Uterus (tissue), 2 donors: ENCODE data around the gene LRRC8C.

Source experiments
- POLR2A ChIP-seq, 2 donors: fragments of 450-650 bp; IDR thresholded peaks; one replicate each; pipeline ENCODE4 v1.6.1; 2016; ENCODE audit warnings: antibody characterized with exemption in 2 of 2, mild to moderate bottlenecking in 1 of 2, moderate library complexity in 1 of 2
- TF ChIP-seq, protein P1 (sequence below), 4 experiments: fragments of 200-600 bp in 2 of 4; fragments of 450-650 bp in 2 of 4; sonication (generic) in 2 of 4; IDR thresholded peaks; one replicate each; pipeline ENCODE4 v1.5.1; 2016 to 2019; ENCODE audit warnings: antibody characterized with exemption in 4 of 4, mild to moderate bottlenecking in 2 of 4, moderate library complexity in 1 of 4

DNA sequence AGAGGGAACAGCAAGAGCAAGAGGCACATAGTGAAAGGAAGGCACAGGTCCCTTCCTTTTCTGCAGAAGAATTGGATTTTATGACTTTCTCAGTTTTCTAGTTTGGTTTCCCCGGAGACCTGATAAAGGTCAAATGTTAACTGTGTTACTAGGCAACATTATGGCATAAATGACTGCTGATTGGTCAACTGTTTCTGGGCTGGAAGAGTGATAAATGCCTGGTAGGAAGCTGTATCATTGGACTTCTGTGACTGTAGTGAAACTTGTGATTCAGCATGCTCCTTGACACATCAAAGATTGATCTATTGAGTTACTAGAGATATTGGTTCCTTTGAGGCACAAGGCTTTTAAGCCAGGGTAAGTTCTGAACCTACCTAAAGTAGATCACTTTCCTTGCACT, 55.7 kb downstream of the LRRC8C start:
- TF ChIP-seq, protein P1, sequence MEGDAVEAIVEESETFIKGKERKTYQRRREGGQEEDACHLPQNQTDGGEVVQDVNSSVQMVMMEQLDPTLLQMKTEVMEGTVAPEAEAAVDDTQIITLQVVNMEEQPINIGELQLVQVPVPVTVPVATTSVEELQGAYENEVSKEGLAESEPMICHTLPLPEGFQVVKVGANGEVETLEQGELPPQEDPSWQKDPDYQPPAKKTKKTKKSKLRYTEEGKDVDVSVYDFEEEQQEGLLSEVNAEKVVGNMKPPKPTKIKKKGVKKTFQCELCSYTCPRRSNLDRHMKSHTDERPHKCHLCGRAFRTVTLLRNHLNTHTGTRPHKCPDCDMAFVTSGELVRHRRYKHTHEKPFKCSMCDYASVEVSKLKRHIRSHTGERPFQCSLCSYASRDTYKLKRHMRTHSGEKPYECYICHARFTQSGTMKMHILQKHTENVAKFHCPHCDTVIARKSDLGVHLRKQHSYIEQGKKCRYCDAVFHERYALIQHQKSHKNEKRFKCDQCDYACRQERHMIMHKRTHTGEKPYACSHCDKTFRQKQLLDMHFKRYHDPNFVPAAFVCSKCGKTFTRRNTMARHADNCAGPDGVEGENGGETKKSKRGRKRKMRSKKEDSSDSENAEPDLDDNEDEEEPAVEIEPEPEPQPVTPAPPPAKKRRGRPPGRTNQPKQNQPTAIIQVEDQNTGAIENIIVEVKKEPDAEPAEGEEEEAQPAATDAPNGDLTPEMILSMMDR (IDR thresholded peaks at IDR 0.05), result no peak
- TF ChIP-seq POLR2A (IDR thresholded peaks at IDR 0.05), result no peak
